ENCODE results near the gene ALDH1A3. TPM values are rescaled to one million over a fixed set of nuclear protein-coding genes. Genes with fewer than 3 reads are reported as not detected.

Gene ALDH1A3
- total and polyA plus RNA-seq, 2 donors, result 1.0 to 7.8 TPM

- DNase-seq (ENCODE audit: low read depth in 6 of 9, low spot score in 9 of 9), result no peak
These were observed 25.8 kb upstream of the ALDH1A3 start for GRCh38 chr15:100853676-100854440.

GRCh38 chr15:100856867-100857266 is 22.8 kb upstream of the ALDH1A3 start:
- WGBS, result 42% methylated on average over 5 of the region's 5 CpGs
- Histone ChIP-seq H3K4me3 (ENCODE audit: low read length in 2 of 2) (no peak overlapping the region), H3K27ac (ENCODE audit: low read depth in 1 of 2, low read length in 1 of 2) (no peak overlapping the region), H3K36me3 (ENCODE audit: control insufficient read depth in 2 of 2, insufficient read depth in 2 of 2, low read length in 1 of 2) (no peaks in the 10 kb centered on the region), H3K4me1 (ENCODE audit: control insufficient read depth in 2 of 2, insufficient read depth in 2 of 2, low read length in 2 of 2) (no peaks in the 10 kb centered on the region), H3K27me3 (ENCODE audit: control insufficient read depth in 2 of 2, insufficient read depth in 1 of 2, low read length in 1 of 2) (no peaks in the 10 kb centered on the region), H3K9me3 (ENCODE audit: control insufficient read depth in 2 of 2, insufficient read depth in 1 of 2, low read length in 1 of 2) (no peaks in the 10 kb centered on the region)
- DNase-seq (ENCODE audit: low read depth in 6 of 9, low spot score in 9 of 9), result no peak

More at GRCh38 chr15:100853676-100854440, 25.8 kb upstream of the ALDH1A3 start:
- Histone ChIP-seq H3K9me3 (ENCODE audit: control insufficient read depth in 2 of 2, insufficient read depth in 1 of 2, low read length in 1 of 2) (no peaks in the 10 kb centered on the region), H3K4me1 (ENCODE audit: control insufficient read depth in 2 of 2, insufficient read depth in 2 of 2, low read length in 2 of 2) (no peaks in the 10 kb centered on the region), H3K27me3 (ENCODE audit: control insufficient read depth in 2 of 2, insufficient read depth in 1 of 2, low read length in 1 of 2) (peaks cover 0 to 15% of the 10 kb centered on the region in 2 donors), H3K36me3 (ENCODE audit: control insufficient read depth in 2 of 2, insufficient read depth in 2 of 2, low read length in 1 of 2) (no peaks in the 10 kb centered on the region), H3K4me3 (ENCODE audit: low read length in 2 of 2) (no peak overlapping the region), H3K27ac (ENCODE audit: low read depth in 1 of 2, low read length in 1 of 2) (no peak overlapping the region)
- WGBS, result 94% methylated on average over 15 of the region's 15 CpGs

DNA sequence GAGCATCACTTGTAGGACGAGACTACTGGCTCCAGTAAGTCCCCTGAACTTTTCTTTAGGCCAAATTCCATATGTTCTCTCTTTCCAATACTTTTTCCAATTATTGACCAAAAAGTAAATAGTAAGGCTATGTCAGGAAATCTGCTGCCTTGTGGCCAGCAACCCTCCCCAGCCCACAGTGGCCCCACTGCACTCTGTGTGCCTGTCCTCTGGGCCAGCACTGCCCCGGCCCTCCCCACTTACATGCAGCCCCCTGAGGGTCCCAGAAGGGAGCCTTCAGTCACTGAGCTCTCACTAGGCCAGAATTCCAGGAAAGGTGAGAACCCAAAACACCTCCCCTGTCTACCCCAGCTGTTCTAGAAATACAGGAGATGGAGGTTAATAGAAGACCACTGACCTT is 21.3 kb upstream of the ALDH1A3 start:
- Histone ChIP-seq H3K4me3 (ENCODE audit: low read length in 2 of 2) (no peak overlapping the region), H3K27me3 (ENCODE audit: control insufficient read depth in 2 of 2, insufficient read depth in 1 of 2, low read length in 1 of 2) (peaks cover 0 to 4% of the 10 kb centered on the region in 2 donors), H3K4me1 (ENCODE audit: control insufficient read depth in 2 of 2, insufficient read depth in 2 of 2, low read length in 2 of 2) (no peaks in the 10 kb centered on the region), H3K27ac (ENCODE audit: low read depth in 1 of 2, low read length in 1 of 2) (no peak overlapping the region), H3K36me3 (ENCODE audit: control insufficient read depth in 2 of 2, insufficient read depth in 2 of 2, low read length in 1 of 2) (no peaks in the 10 kb centered on the region), H3K9me3 (ENCODE audit: control insufficient read depth in 2 of 2, insufficient read depth in 1 of 2, low read length in 1 of 2) (no peaks in the 10 kb centered on the region)
- DNase-seq (ENCODE audit: low read depth in 6 of 9, low spot score in 9 of 9), result no peak
- 88% methylated on average over 2 of the region's 2 CpGs for WGBS

DNA sequence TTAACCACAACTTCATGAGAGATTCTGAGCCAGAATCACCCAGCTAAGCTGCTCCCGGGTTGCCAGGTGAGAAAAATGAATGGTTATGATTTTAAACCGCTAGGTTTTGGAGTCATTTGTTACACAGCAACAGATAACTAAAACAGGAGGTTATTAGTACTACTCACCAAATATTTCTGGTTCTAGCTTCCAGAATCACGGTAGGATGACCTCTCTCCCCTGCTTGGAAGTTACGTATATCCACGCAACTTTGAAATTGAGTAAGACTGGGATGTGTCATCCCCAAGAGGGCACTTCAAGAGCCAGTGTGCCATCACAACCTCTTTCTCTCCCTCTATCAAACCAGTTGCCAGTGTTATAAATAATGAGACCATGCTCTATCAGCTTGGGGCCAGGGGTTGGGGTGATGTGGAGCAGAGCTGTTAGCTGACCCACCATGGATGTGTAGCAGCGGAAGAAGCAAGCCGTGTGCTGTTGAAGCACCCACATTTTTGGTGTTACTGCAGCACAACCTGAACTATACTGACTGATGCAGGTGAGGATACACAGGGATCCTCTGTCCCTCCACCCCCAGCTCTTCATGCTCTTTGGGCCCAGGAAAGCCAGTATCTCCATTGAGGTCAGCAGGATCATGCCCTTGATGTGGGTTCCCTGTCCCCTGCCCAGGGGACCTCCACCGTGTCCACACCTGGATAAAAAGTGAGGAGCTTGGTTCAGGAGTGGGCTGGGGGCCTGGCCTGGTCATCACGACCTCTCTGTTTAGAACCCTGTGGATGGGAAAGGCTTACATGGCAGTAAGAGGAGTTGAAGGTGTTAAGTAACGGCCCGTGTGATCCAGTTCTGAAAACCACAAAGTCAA is 19.4 kb upstream of the ALDH1A3 start:
- no peaks in the 10 kb centered on the region for H3K9me3 ChIP-seq (ENCODE audit: control insufficient read depth in 2 of 2, insufficient read depth in 1 of 2, low read length in 1 of 2)
- no peak overlapping the region for H3K27ac ChIP-seq (ENCODE audit: low read depth in 1 of 2, low read length in 1 of 2)
- 90% methylated on average over 11 of the region's 11 CpGs for WGBS
- H3K36me3 ChIP-seq (ENCODE audit: control insufficient read depth in 2 of 2, insufficient read depth in 2 of 2, low read length in 1 of 2), result no peaks in the 10 kb centered on the region
- no peak overlapping the region for H3K4me3 ChIP-seq (ENCODE audit: low read length in 2 of 2)
- no peak for DNase-seq (ENCODE audit: low read depth in 6 of 9, low spot score in 9 of 9)
- H3K4me1 ChIP-seq (ENCODE audit: control insufficient read depth in 2 of 2, insufficient read depth in 2 of 2, low read length in 2 of 2), result no peaks in the 10 kb centered on the region
- peaks cover 0 to 12% of the 10 kb centered on the region in 2 donors for H3K27me3 ChIP-seq (ENCODE audit: control insufficient read depth in 2 of 2, insufficient read depth in 1 of 2, low read length in 1 of 2)

- Histone ChIP-seq H3K9me3 (ENCODE audit: control insufficient read depth in 2 of 2, insufficient read depth in 1 of 2, low read length in 1 of 2) (peaks cover 0 to 1% of the 10 kb centered on the region in 2 donors), H3K4me3 (ENCODE audit: low read length in 2 of 2) (no peak overlapping the region), H3K27ac (ENCODE audit: low read depth in 1 of 2, low read length in 1 of 2) (no peak overlapping the region), H3K27me3 (ENCODE audit: control insufficient read depth in 2 of 2, insufficient read depth in 1 of 2, low read length in 1 of 2) (peaks cover 0 to 14% of the 10 kb centered on the region in 2 donors), H3K4me1 (ENCODE audit: control insufficient read depth in 2 of 2, insufficient read depth in 2 of 2, low read length in 2 of 2) (no peaks in the 10 kb centered on the region), H3K36me3 (ENCODE audit: control insufficient read depth in 2 of 2, insufficient read depth in 2 of 2, low read length in 1 of 2) (no peaks in the 10 kb centered on the region)
- DNase-seq (ENCODE audit: low read depth in 6 of 9, low spot score in 9 of 9), result no peak
- 83% methylated on average over 14 of the region's 14 CpGs for WGBS
These were observed 18.7 kb upstream of the ALDH1A3 start for GRCh38 chr15:100860829-100861510.

- Histone ChIP-seq H3K9me3 (ENCODE audit: control insufficient read depth in 2 of 2, insufficient read depth in 1 of 2, low read length in 1 of 2) (peaks cover 0 to 1% of the 10 kb centered on the region in 2 donors), H3K27me3 (ENCODE audit: control insufficient read depth in 2 of 2, insufficient read depth in 1 of 2, low read length in 1 of 2) (peaks cover 0 to 14% of the 10 kb centered on the region in 2 donors), H3K4me1 (ENCODE audit: control insufficient read depth in 2 of 2, insufficient read depth in 2 of 2, low read length in 2 of 2) (no peaks in the 10 kb centered on the region), H3K36me3 (ENCODE audit: control insufficient read depth in 2 of 2, insufficient read depth in 2 of 2, low read length in 1 of 2) (no peaks in the 10 kb centered on the region), H3K4me3 (ENCODE audit: low read length in 2 of 2) (no peak overlapping the region), H3K27ac (ENCODE audit: low read depth in 1 of 2, low read length in 1 of 2) (no peak overlapping the region)
- 94% methylated on average over 16 of the region's 16 CpGs for WGBS
- no peak for DNase-seq (ENCODE audit: low read depth in 6 of 9, low spot score in 9 of 9)
These were observed 18.1 kb upstream of the ALDH1A3 start for GRCh38 chr15:100861511-100861991.

GRCh38 chr15:100862162-100862561 is 17.5 kb upstream of the ALDH1A3 start:
- WGBS, result 84% methylated on average over 6 of the region's 6 CpGs
- H3K4me3 ChIP-seq (ENCODE audit: low read length in 2 of 2), result no peak overlapping the region
- no peaks in the 10 kb centered on the region for H3K4me1 ChIP-seq (ENCODE audit: control insufficient read depth in 2 of 2, insufficient read depth in 2 of 2, low read length in 2 of 2)
- no peak overlapping the region for H3K27ac ChIP-seq (ENCODE audit: low read depth in 1 of 2, low read length in 1 of 2)
- no peak for DNase-seq (ENCODE audit: low read depth in 6 of 9, low spot score in 9 of 9)
- peaks cover 0 to 1% of the 10 kb centered on the region in 2 donors for H3K9me3 ChIP-seq (ENCODE audit: control insufficient read depth in 2 of 2, insufficient read depth in 1 of 2, low read length in 1 of 2)
- H3K27me3 ChIP-seq (ENCODE audit: control insufficient read depth in 2 of 2, insufficient read depth in 1 of 2, low read length in 1 of 2), result peaks cover 0 to 14% of the 10 kb centered on the region in 2 donors
- H3K36me3 ChIP-seq (ENCODE audit: control insufficient read depth in 2 of 2, insufficient read depth in 2 of 2, low read length in 1 of 2), result no peaks in the 10 kb centered on the region

DNA sequence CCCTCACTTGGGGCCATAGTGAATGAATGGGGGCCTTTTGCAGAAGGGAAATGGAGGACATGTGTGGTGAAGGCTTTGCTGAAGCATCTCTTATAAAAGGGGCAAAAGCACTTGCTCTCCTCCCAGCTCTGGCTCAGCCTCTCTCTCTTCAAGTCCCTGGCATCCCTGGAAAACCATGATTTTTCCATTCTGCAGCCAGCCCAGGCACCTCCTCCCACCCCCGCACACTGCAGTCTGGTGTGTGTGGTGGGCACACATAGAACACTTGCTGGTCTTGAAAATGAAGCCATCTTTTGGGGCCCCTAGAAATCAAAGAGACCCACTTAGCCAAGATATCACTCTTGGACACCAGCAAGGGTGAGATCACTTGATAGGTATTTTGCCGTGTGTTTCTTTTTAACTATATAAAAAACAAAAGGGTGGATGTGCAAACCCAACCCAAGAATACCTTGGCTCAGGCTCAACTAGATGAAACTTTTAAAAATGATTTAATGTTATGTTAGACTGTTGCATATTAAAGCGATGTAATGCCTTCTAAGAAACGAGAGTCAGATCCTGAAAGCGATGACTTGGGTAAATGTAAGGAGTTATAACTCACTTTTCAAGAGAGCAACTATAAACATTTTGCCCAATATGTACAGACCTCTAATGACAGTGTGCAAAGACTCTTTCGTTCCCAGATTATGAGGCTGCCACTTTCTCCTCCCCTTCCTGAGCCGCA is 16.4 kb upstream of the ALDH1A3 start:
- H3K27ac ChIP-seq (ENCODE audit: low read depth in 1 of 2, low read length in 1 of 2), result no peak overlapping the region
- no peak overlapping the region for H3K4me3 ChIP-seq (ENCODE audit: low read length in 2 of 2)
- no peaks in the 10 kb centered on the region for H3K4me1 ChIP-seq (ENCODE audit: control insufficient read depth in 2 of 2, insufficient read depth in 2 of 2, low read length in 2 of 2)
- no peaks in the 10 kb centered on the region for H3K36me3 ChIP-seq (ENCODE audit: control insufficient read depth in 2 of 2, insufficient read depth in 2 of 2, low read length in 1 of 2)
- H3K9me3 ChIP-seq (ENCODE audit: control insufficient read depth in 2 of 2, insufficient read depth in 1 of 2, low read length in 1 of 2), result peaks cover 0 to 1% of the 10 kb centered on the region in 2 donors
- DNase-seq (ENCODE audit: low read depth in 6 of 9, low spot score in 9 of 9), result no peak
- 65% methylated on average over 7 of the region's 7 CpGs for WGBS
- H3K27me3 ChIP-seq (ENCODE audit: control insufficient read depth in 2 of 2, insufficient read depth in 1 of 2, low read length in 1 of 2), result peaks cover 0 to 14% of the 10 kb centered on the region in 2 donors

All from thymus (tissue), 11 donors.